22Rv1 (cell line): Measurements from ENCODE around the gene HDGFL3.

ENCODE experiments used
- ZFX ChIP-seq: fragments of 450-650 bp; IDR thresholded peaks from 2 replicates; pipeline ENCODE4 v1.6.1; 2017; ENCODE audit warnings: antibody characterized with exemption, borderline replicate concordance
- TF ChIP-seq, protein P1 (sequence below): fragments of 450-650 bp; IDR thresholded peaks from 2 replicates; pipeline ENCODE4 v1.5.1; 2017; ENCODE audit warnings: mild to moderate bottlenecking

DNA sequence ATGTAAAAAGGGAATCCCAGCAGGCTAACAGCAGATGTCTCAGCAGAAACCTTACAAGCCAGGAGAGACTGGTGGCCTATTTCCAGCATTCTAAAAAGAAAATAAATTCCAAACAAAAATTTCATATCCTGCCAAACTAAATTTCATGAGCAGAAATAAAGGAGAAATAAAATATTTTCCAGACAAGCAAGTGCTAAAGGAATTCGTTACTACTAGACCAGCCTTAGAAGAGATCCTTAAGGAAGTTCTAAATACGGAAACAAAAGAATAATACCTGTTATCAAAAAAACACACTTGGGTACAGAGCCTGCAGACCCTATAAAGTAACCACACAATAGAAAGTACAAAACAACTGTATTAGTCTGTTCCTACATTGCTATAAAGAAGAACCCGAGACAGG is 41.4 kb downstream of the HDGFL3 start:
- TF ChIP-seq, protein P1, sequence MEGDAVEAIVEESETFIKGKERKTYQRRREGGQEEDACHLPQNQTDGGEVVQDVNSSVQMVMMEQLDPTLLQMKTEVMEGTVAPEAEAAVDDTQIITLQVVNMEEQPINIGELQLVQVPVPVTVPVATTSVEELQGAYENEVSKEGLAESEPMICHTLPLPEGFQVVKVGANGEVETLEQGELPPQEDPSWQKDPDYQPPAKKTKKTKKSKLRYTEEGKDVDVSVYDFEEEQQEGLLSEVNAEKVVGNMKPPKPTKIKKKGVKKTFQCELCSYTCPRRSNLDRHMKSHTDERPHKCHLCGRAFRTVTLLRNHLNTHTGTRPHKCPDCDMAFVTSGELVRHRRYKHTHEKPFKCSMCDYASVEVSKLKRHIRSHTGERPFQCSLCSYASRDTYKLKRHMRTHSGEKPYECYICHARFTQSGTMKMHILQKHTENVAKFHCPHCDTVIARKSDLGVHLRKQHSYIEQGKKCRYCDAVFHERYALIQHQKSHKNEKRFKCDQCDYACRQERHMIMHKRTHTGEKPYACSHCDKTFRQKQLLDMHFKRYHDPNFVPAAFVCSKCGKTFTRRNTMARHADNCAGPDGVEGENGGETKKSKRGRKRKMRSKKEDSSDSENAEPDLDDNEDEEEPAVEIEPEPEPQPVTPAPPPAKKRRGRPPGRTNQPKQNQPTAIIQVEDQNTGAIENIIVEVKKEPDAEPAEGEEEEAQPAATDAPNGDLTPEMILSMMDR: no peak
- TF ChIP-seq ZFX: no peak
